Type B pancreatic cell (in vitro differentiated cells): Measurements from ENCODE around the gene TBXAS1. TPM values are rescaled to one million over a fixed set of nuclear protein-coding genes. Genes with fewer than 3 reads are reported as not detected.

ENCODE experiments used
- DNase-seq: peaks from one replicate; pipeline ENCODE4 v3.0.0; 2021; ENCODE audit warnings: mixed read lengths; ENCODE audit not compliant: unreplicated experiment; ENCODE audit errors: extremely low spot score
- H3K27ac Mint-ChIP-seq: 2 replicates; pipeline ENCODE4 v1.8.0; 2021; ENCODE audit warnings: mild to moderate bottlenecking, mixed read lengths
- H3K27me3 Mint-ChIP-seq: 2 replicates; pipeline ENCODE4 v1.8.0; 2021; ENCODE audit warnings: mixed read lengths
- H3K36me3 Mint-ChIP-seq: 2 replicates; pipeline ENCODE4 v1.8.0; 2021; ENCODE audit warnings: mixed read lengths
- H3K4me1 Mint-ChIP-seq: one replicate; pipeline ENCODE4 v1.8.0; 2021; ENCODE audit warnings: mixed read lengths; ENCODE audit not compliant: unreplicated experiment
- H3K4me3 Mint-ChIP-seq: 2 replicates; pipeline ENCODE4 v1.8.0; 2021; ENCODE audit warnings: mild to moderate bottlenecking, mixed read lengths
- H3K9me3 Mint-ChIP-seq: 2 replicates; pipeline ENCODE4 v1.8.0; 2021; ENCODE audit warnings: mixed read lengths
- CTCF ChIP-seq: fragments of 200-600 bp; sonication (generic); conservative IDR thresholded peaks from 2 replicates; pipeline ENCODE4 v1.5.0; 2021; ENCODE audit warnings: antibody characterized with exemption, mild to moderate bottlenecking
- total RNA-seq: library from RNA; stranded (reverse); gene quantifications from 2 replicates; pipeline ENCODE4 v1.2.1, GENCODE V29; 2021; ENCODE audit warnings: low replicate concordance

TBXAS1 gene
- total RNA-seq, 1 donor from 2014 or later: 5.8 TPM

- no peaks in the 10 kb centered on the region for H3K4me1 Mint-ChIP-seq
- TF ChIP-seq CTCF: no peak
- no peaks in the 10 kb centered on the region for H3K27me3 Mint-ChIP-seq
- H3K36me3 Mint-ChIP-seq: no peaks in the 10 kb centered on the region
- H3K4me3 Mint-ChIP-seq: no peak overlapping the region
- peaks cover 3% of the 10 kb centered on the region for H3K9me3 Mint-ChIP-seq
- DNase-seq: no peak
- H3K27ac Mint-ChIP-seq: no peak overlapping the region
Observed at GRCh38 chr7:139797607-139798006, 31.5 kb upstream of the TBXAS1 start.

GRCh38 chr7:139798221-139798620 is 30.8 kb upstream of the TBXAS1 start:
- peaks cover 5% of the 10 kb centered on the region for H3K36me3 Mint-ChIP-seq
- no peak for TF ChIP-seq CTCF
- no peaks in the 10 kb centered on the region for H3K4me1 Mint-ChIP-seq
- H3K27me3 Mint-ChIP-seq: no peaks in the 10 kb centered on the region
- H3K9me3 Mint-ChIP-seq: peaks cover 7% of the 10 kb centered on the region
- no peak overlapping the region for H3K4me3 Mint-ChIP-seq
- no peak for DNase-seq
- H3K27ac Mint-ChIP-seq: no peak overlapping the region

GRCh38 chr7:139798892-139799291 is 30.2 kb upstream of the TBXAS1 start:
- H3K27ac Mint-ChIP-seq: no peak overlapping the region
- peaks cover 7% of the 10 kb centered on the region for H3K9me3 Mint-ChIP-seq
- no peak for TF ChIP-seq CTCF

GRCh38 chr7:139799586-139799985 is 29.5 kb upstream of the TBXAS1 start:
- H3K4me3 Mint-ChIP-seq: no peak overlapping the region
- H3K36me3 Mint-ChIP-seq: peaks cover 6% of the 10 kb centered on the region
- H3K9me3 Mint-ChIP-seq: peaks cover 7% of the 10 kb centered on the region
- DNase-seq: no peak
- no peaks in the 10 kb centered on the region for H3K4me1 Mint-ChIP-seq
- no peaks in the 10 kb centered on the region for H3K27me3 Mint-ChIP-seq
- no peak overlapping the region for H3K27ac Mint-ChIP-seq
- TF ChIP-seq CTCF: no peak

More at GRCh38 chr7:139798892-139799291, 30.2 kb upstream of the TBXAS1 start:
- no peak for DNase-seq
- H3K27me3 Mint-ChIP-seq: no peaks in the 10 kb centered on the region
- peaks cover 6% of the 10 kb centered on the region for H3K36me3 Mint-ChIP-seq
- H3K4me1 Mint-ChIP-seq: no peaks in the 10 kb centered on the region
- no peak overlapping the region for H3K4me3 Mint-ChIP-seq

- Mint-ChIP-seq H3K27me3 (peaks cover 8% of the 10 kb centered on the region), H3K9me3 (peaks cover 7% of the 10 kb centered on the region), H3K36me3 (peaks cover 6% of the 10 kb centered on the region), H3K4me1 (peaks cover 3% of the 10 kb centered on the region), H3K27ac (no peak overlapping the region), H3K4me3 (no peak overlapping the region)
- no peak for TF ChIP-seq CTCF
- DNase-seq: no peak
Observed at GRCh38 chr7:139804571-139804970, 24.5 kb upstream of the TBXAS1 start.

GRCh38 chr7:139807009-139807408 is 22.1 kb upstream of the TBXAS1 start:
- no peak overlapping the region for H3K27ac Mint-ChIP-seq
- TF ChIP-seq CTCF: no peak
- H3K4me1 Mint-ChIP-seq: peaks cover 3% of the 10 kb centered on the region
- H3K27me3 Mint-ChIP-seq: peaks cover 16% of the 10 kb centered on the region
- DNase-seq: no peak
- H3K9me3 Mint-ChIP-seq: peaks cover 7% of the 10 kb centered on the region
- H3K36me3 Mint-ChIP-seq: peaks cover 6% of the 10 kb centered on the region
- no peak overlapping the region for H3K4me3 Mint-ChIP-seq
